Ovary (tissue), 9 donors: ENCODE data around the gene SLC25A15. TPM values are rescaled to one million over a fixed set of nuclear protein-coding genes. Genes with fewer than 3 reads are reported as not detected.

Experiments
- microRNA counts: library from miRNA; unstranded; fragments of <30 nt; microRNA quantifications from one replicate; lab custom pipeline; 2016
- microRNA-seq, 3 donors: library from miRNA; unstranded; fragments of <30 nt; microRNA quantifications; one replicate each; pipeline versions ENCODE4 to v1.2.0, GENCODE V29; 2019 to 2020
- polyA plus RNA-seq, 2 donors: library from polyadenylated mRNA; stranded (reverse); fragments of 200-250 nt in 1 of 2; fragments of 350-450 nt in 1 of 2; fragmentation: Illumina TruSeq in 1 of 2; extraction: RNeasy Lipid Tissue Mini Kit (QIAGEN cat#74804) in 1 of 2; gene quantifications; one replicate each; pipeline ENCODE4 v1.2.3, GENCODE V29; 2013 to 2014
- small RNA-seq: library from RNA; depleted of rRNA; stranded (forward); fragments of <200 nt; gene quantifications from one replicate; pipeline ENCODE3, GENCODE V24; 2016
- total RNA-seq, 7 donors: library from RNA; depleted of rRNA in 2 of 7; stranded (reverse); fragments of >200 nt in 2 of 7; fragmentation: NEBNext Ultra II Directional in 3 of 7; extraction: Animal tissue kit (Norgen Biotek cat#: 25700) in 3 of 7; gene quantifications; one replicate each; pipeline versions ENCODE4 v1.1.0 to v1.2.4, GENCODE V29; 2016 to 2023
- donor health status: DM: no; HTN: no; CAD: no; lungs with moderate emphysema.
- donor health status: DM: no; HTN: no; CAD: no.
- donor health status: Bipolar disorder and iron deficiency.
- donor health status: DM: yes; HTN: yes; CAD: no.
- donor health status: DM: no; HTN: no; CAD: no.
- donor health status: DM: yes; HTN: yes; CAD: no.

SLC25A15 gene
- total and polyA plus RNA-seq, 9 donors: 1.7 to 15.4 (median 4.6) TPM

MicroRNA genes within 50 kb of the gene (microRNA counts, 767-probe panel; counts per million panel counts)
- 530 counts per million, percentile 78 among the panel's probes with 10 or more counts for microRNA hsa-miR-621 (lab: Ali Mortazavi, UCI)

Small RNA genes lying within 50 kb of the gene (microRNA-seq; reads per million reads assigned to microRNA genes)
- gene MIR621: 0 reads per million in 3 donors

Small RNA genes lying within 50 kb of the gene (small RNA-seq; reads per million reads assigned to genes)
- not detected for gene MIR621

Other genes with a start within 250 kb of the SLC25A15 start
- 100 to 1,000 TPM in 6 of 7 donors, 10 to 100 TPM in 1; 95.9 to 157 (median 117) TPM for gene FOXO1, start 123.0 kb upstream of the SLC25A15 start, total RNA-seq
- gene FOXO1, start 123.0 kb upstream of the SLC25A15 start, polyA plus RNA-seq: 10 to 100 TPM; 51.5 to 80.1 TPM
- gene MRPS31, start 18.4 kb upstream of the SLC25A15 start, total RNA-seq: 10 to 100 TPM; 17.2 to 27.1 (median 19.1) TPM
- gene MRPS31, start 18.4 kb upstream of the SLC25A15 start, polyA plus RNA-seq: 10 to 100 TPM; 21.1 to 25.4 TPM
- gene ELF1, start 229.7 kb downstream of the SLC25A15 start, total RNA-seq: 10 to 100 TPM; 41.0 to 53.2 (median 47.7) TPM
- 10 to 100 TPM; 28.5 to 49.3 TPM for gene ELF1, start 229.7 kb downstream of the SLC25A15 start, polyA plus RNA-seq